HEK293 (cell line): ENCODE data around the gene CD300LG.

Source experiments
- GLIS2 ChIP-seq: fragments of 450-650 bp; formaldehyde crosslinking; IDR thresholded peaks from 2 replicates; pipeline ENCODE4 v1.5.1; 2016; ENCODE audit warnings: missing biosample characterization, missing genetic modification characterization
- INSM2 ChIP-seq: fragments of 450-650 bp; formaldehyde crosslinking; IDR thresholded peaks from 2 replicates; pipeline ENCODE4 v1.5.1; 2016; ENCODE audit warnings: missing biosample characterization, missing genetic modification characterization
- KLF17 ChIP-seq: fragments of 450-650 bp; formaldehyde crosslinking; IDR thresholded peaks from 2 replicates; pipeline ENCODE4 v1.5.1; 2016; ENCODE audit warnings: missing biosample characterization, missing genetic modification characterization
- PBX3 ChIP-seq: sonication (generic); formaldehyde crosslinking; IDR thresholded peaks from 2 replicates; pipeline ENCODE4 v1.8.1; 2022; ENCODE audit warnings: mild to moderate bottlenecking, moderate library complexity, missing genetic modification reagents
- PRDM2 ChIP-seq: fragments of 450-650 bp; formaldehyde crosslinking; IDR thresholded peaks from 2 replicates; pipeline ENCODE4 v1.5.1; 2016; ENCODE audit warnings: missing biosample characterization, missing genetic modification characterization, borderline replicate concordance
- RBAK ChIP-seq: fragments of 450-650 bp; formaldehyde crosslinking; IDR thresholded peaks from 2 replicates; pipeline ENCODE4 v1.5.1; 2016; ENCODE audit warnings: missing biosample characterization, missing genetic modification characterization
- ZBTB49 ChIP-seq: fragments of 450-650 bp; formaldehyde crosslinking; IDR thresholded peaks from 2 replicates; pipeline ENCODE4 v1.5.1; 2016; ENCODE audit warnings: missing biosample characterization, missing genetic modification characterization, low read depth
- ZEB2 ChIP-seq: fragments of 450-650 bp; formaldehyde crosslinking; IDR thresholded peaks from 2 replicates; pipeline ENCODE4 v1.5.1; 2016; ENCODE audit warnings: missing biosample characterization, missing genetic modification characterization
- ZIC2 ChIP-seq: fragments of 450-650 bp; formaldehyde crosslinking; IDR thresholded peaks from 2 replicates; pipeline ENCODE4 v1.5.1; 2016; ENCODE audit warnings: missing biosample characterization, missing genetic modification characterization
- ZNF239 ChIP-seq: fragments of 450-650 bp; formaldehyde crosslinking; IDR thresholded peaks from 2 replicates; pipeline ENCODE4 v1.5.1; 2016; ENCODE audit warnings: missing biosample characterization, missing genetic modification characterization
- ZNF24 ChIP-seq: fragments of 450-650 bp; formaldehyde crosslinking; IDR thresholded peaks from 2 replicates; pipeline ENCODE4 v1.5.1; 2016; ENCODE audit warnings: missing biosample characterization, missing genetic modification characterization
- ZNF391 ChIP-seq: fragments of 450-650 bp; formaldehyde crosslinking; IDR thresholded peaks from 2 replicates; pipeline ENCODE4 v1.5.1; 2016; ENCODE audit warnings: low read depth, missing biosample characterization, missing genetic modification characterization, borderline replicate concordance
- ZNF639 ChIP-seq: fragments of 450-650 bp; formaldehyde crosslinking; IDR thresholded peaks from 2 replicates; pipeline ENCODE4 v1.5.1; 2016; ENCODE audit warnings: missing biosample characterization, missing genetic modification characterization
- ZNF670 ChIP-seq: fragments of 450-650 bp; formaldehyde crosslinking; IDR thresholded peaks from 2 replicates; pipeline ENCODE4 v1.5.1; 2016; ENCODE audit warnings: missing biosample characterization, missing genetic modification characterization, low read depth
- ZNF704 ChIP-seq: fragments of 450-650 bp; formaldehyde crosslinking; IDR thresholded peaks from 2 replicates; pipeline ENCODE4 v1.5.1; 2016; ENCODE audit warnings: missing biosample characterization, missing genetic modification characterization

The CD300LG gene

GRCh38 chr17:43900183-43900857 is 53.3 kb downstream of the CD300LG start (continued):
- no peak for TF ChIP-seq INSM2
- 0 out of 2 replicates have a peak, but pooled peaks have one; percentile 27 for TF ChIP-seq PBX3 (CRISPR knock-in tag)
- TF ChIP-seq ZNF24, result no peak
- TF ChIP-seq GLIS2 (tag by site-specific recombination), result peak; percentile 75
- TF ChIP-seq ZNF391 (tag by site-specific recombination), result no peak
- no peak for TF ChIP-seq ZBTB49 (tag by site-specific recombination)
- peak; percentile 48; the same call in 1 of the 2 replicates for TF ChIP-seq KLF17
- TF ChIP-seq ZNF639 (tag by site-specific recombination), result no peak
- no peak for TF ChIP-seq ZNF704
- no peak for TF ChIP-seq ZNF239 (tag by site-specific recombination)
- TF ChIP-seq RBAK, result no peak
- TF ChIP-seq ZIC2 (tag by site-specific recombination), result peak; percentile 47
- TF ChIP-seq ZEB2 (tag by site-specific recombination), result peak; percentile 52; the same call in 1 of the 2 replicates
- TF ChIP-seq PRDM2 (tag by site-specific recombination), result no peak
- no peak for TF ChIP-seq ZNF670 (tag by site-specific recombination)
